Measurements from ENCODE around the gene PCLO.
A peak's percentile ranks its signal among the peaks of the same experiment; 100 is the strongest.

Gene PCLO, protein sequence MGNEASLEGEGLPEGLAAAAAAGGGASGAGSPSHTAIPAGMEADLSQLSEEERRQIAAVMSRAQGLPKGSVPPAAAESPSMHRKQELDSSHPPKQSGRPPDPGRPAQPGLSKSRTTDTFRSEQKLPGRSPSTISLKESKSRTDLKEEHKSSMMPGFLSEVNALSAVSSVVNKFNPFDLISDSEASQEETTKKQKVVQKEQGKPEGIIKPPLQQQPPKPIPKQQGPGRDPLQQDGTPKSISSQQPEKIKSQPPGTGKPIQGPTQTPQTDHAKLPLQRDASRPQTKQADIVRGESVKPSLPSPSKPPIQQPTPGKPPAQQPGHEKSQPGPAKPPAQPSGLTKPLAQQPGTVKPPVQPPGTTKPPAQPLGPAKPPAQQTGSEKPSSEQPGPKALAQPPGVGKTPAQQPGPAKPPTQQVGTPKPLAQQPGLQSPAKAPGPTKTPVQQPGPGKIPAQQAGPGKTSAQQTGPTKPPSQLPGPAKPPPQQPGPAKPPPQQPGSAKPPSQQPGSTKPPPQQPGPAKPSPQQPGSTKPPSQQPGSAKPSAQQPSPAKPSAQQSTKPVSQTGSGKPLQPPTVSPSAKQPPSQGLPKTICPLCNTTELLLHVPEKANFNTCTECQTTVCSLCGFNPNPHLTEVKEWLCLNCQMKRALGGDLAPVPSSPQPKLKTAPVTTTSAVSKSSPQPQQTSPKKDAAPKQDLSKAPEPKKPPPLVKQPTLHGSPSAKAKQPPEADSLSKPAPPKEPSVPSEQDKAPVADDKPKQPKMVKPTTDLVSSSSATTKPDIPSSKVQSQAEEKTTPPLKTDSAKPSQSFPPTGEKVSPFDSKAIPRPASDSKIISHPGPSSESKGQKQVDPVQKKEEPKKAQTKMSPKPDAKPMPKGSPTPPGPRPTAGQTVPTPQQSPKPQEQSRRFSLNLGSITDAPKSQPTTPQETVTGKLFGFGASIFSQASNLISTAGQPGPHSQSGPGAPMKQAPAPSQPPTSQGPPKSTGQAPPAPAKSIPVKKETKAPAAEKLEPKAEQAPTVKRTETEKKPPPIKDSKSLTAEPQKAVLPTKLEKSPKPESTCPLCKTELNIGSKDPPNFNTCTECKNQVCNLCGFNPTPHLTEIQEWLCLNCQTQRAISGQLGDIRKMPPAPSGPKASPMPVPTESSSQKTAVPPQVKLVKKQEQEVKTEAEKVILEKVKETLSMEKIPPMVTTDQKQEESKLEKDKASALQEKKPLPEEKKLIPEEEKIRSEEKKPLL (N-terminal part only)
- 0 reads per million in 3 donors for total RNA-seq

DNA sequence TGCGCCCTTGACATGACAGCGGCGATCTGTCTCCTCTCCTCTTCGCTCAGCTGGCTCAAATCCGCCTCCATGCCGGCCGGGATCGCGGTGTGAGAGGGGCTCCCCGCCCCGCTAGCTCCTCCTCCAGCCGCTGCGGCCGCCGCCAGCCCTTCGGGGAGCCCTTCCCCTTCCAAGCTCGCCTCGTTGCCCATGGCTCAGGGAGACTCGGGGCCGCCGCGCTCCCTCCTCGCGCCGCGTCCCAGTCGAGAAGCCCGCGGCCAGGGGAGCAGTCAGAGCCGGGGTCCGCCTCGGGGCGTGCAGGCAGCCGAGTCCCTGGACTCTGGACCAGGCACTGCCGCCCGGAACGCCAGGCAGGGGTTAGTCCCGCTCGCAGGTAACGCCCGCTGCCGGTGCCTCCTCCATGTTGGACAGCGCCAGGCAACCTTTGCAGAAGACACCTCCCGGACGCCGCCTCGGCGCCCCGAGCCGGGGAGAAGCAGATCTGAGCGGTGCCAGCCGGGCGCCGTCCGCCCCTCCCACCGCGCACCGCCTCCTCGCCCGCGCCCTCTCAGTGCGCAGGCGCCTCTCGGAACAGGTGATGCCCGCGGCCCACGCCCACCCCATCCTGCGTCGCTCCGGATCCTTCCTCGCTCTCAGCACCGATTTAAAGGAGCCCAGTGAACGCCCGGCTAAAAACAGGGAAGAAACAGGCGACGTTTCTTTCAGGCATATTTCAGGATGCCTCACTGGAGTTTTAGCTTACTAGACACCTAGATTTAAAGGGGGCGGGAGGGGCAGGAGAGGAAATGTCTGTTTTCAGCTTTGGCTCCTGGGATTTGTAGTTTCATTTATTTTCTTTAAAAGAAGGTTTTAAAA lies at the start of gene PCLO:
PCLO (minus strand) TSS at position 483 of the 855 bp plus-strand sequence; CDS start at position 191, 292 bp downstream.
- DNase-seq, result peak in 1 of 3 donors; percentile 4
- no peaks in the 10 kb centered on the region for H3K4me1 ChIP-seq (ENCODE audit: control insufficient read depth, insufficient read depth, low read length, poor library complexity, severe bottlenecking)
- H3K36me3 ChIP-seq (ENCODE audit: control insufficient read depth, insufficient read depth, low read length), result no peaks in the 10 kb centered on the region
- H3K9me3 ChIP-seq (ENCODE audit: control insufficient read depth, low read length), result no peaks in the 10 kb centered on the region
- no peak within 1 kb of the TSS for H3K27ac ChIP-seq (ENCODE audit: insufficient read depth, low read length, poor library complexity, severe bottlenecking)
- peak within 1 kb of the TSS; percentile 25 for H3K4me3 ChIP-seq (ENCODE audit: insufficient read depth, low read depth, low read length, poor library complexity, severe bottlenecking)
- H3K27me3 ChIP-seq (replicated peaks; ENCODE audit: control insufficient read depth, insufficient read depth, low read length, poor library complexity, severe bottlenecking), result no peaks in the 10 kb centered on the region

DNA sequence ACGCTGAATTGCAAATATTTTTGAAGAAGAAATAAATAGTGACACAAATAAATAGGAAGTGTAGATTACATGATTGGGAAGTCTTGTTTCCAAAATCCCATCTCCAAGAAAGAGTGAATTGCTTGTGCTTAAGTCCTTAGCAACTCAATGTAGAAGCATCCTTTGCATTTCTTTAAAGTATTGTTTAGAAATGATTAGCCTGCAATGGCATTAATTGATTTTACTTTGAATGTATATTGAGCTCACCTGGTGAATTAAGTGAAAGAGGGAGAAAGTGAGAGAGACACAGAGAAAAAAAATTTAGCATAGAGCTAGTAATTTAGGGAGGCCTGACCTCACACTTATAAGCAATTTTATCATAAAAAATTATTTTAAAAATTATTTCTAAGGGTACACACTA lies 49.0 kb upstream of the PCLO start:
- Histone ChIP-seq H3K27ac (ENCODE audit: insufficient read depth, low read length, poor library complexity, severe bottlenecking) (no peak overlapping the region), H3K27me3 (replicated peaks; ENCODE audit: control insufficient read depth, insufficient read depth, low read length, poor library complexity, severe bottlenecking) (no peaks in the 10 kb centered on the region), H3K4me3 (ENCODE audit: insufficient read depth, low read depth, low read length, poor library complexity, severe bottlenecking) (no peak overlapping the region), H3K36me3 (ENCODE audit: control insufficient read depth, insufficient read depth, low read length) (no peaks in the 10 kb centered on the region), H3K9me3 (ENCODE audit: control insufficient read depth, low read length) (no peaks in the 10 kb centered on the region), H3K4me1 (ENCODE audit: control insufficient read depth, insufficient read depth, low read length, poor library complexity, severe bottlenecking) (no peaks in the 10 kb centered on the region)
- no peak for DNase-seq

DNA sequence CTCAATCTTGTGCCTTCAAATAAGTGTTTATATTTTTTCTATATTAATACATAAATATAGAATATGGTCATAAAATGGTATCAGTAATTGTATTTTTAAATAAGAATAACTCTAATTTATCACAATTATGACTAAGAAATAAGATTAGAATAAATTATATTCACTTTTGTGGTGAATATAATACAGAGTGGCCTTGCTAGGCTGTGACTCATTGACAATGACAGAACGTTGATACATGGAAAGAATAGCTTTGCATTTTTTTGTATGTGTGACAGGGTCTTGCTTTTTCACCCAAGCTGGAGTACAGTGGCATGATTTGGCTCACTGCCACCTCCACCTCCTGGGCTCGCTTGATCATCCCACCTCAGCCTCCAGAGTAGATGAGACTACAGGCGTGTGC lies 47.8 kb upstream of the PCLO start:
- no peak for DNase-seq
- Histone ChIP-seq H3K27me3 (replicated peaks; ENCODE audit: control insufficient read depth, insufficient read depth, low read length, poor library complexity, severe bottlenecking) (no peaks in the 10 kb centered on the region), H3K27ac (ENCODE audit: insufficient read depth, low read length, poor library complexity, severe bottlenecking) (no peak overlapping the region), H3K4me3 (ENCODE audit: insufficient read depth, low read depth, low read length, poor library complexity, severe bottlenecking) (no peak overlapping the region), H3K9me3 (ENCODE audit: control insufficient read depth, low read length) (no peaks in the 10 kb centered on the region), H3K36me3 (ENCODE audit: control insufficient read depth, insufficient read depth, low read length) (no peaks in the 10 kb centered on the region), H3K4me1 (ENCODE audit: control insufficient read depth, insufficient read depth, low read length, poor library complexity, severe bottlenecking) (no peaks in the 10 kb centered on the region)

DNA sequence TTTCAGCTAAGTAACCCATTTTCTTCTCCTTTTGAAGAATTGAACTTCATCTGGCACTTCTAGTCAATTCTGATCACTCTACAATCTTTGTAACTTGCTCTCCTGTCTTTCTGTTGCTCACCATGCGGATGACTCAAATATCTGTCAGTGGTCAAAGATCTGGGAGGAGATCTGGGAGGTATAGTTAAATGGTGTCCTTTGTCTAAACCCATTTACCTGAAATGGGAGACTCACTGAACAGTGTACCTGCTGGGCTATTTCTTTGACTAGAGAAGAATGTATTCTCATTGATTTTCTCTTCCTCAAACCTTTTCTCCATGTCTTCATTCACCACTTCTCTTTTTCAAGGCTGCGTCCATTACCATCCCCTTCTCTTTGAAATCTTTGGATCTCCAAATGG lies 42.0 kb upstream of the PCLO start:
- Histone ChIP-seq H3K36me3 (ENCODE audit: control insufficient read depth, insufficient read depth, low read length) (no peaks in the 10 kb centered on the region), H3K9me3 (ENCODE audit: control insufficient read depth, low read length) (no peaks in the 10 kb centered on the region), H3K4me1 (ENCODE audit: control insufficient read depth, insufficient read depth, low read length, poor library complexity, severe bottlenecking) (no peaks in the 10 kb centered on the region), H3K27ac (ENCODE audit: insufficient read depth, low read length, poor library complexity, severe bottlenecking) (no peak overlapping the region), H3K4me3 (ENCODE audit: insufficient read depth, low read depth, low read length, poor library complexity, severe bottlenecking) (no peak overlapping the region), H3K27me3 (replicated peaks; ENCODE audit: control insufficient read depth, insufficient read depth, low read length, poor library complexity, severe bottlenecking) (no peaks in the 10 kb centered on the region)
- no peak for DNase-seq

DNA sequence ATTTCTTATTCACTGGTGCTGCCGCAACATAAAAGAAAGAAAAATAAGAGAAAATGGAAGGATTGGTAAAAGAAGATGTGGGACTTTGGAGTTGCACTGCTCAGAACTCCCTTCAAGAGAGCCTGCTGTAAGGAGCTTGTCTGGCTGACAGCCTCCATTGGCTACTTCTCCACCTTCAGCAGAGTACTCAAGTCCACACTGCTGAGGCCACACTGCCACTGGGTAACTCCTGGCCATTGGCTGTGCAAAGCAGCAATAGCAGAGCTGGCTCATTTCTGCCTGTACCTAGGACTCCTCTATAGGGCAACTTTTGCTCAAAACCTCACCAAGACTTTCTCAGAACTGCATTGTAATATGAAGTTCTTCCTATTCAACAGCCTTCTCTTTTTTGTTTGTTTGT lies 38.7 kb upstream of the PCLO start:
- H3K9me3 ChIP-seq (ENCODE audit: control insufficient read depth, low read length), result no peaks in the 10 kb centered on the region
- no peaks in the 10 kb centered on the region for H3K4me1 ChIP-seq (ENCODE audit: control insufficient read depth, insufficient read depth, low read length, poor library complexity, severe bottlenecking)
- no peak overlapping the region for H3K27ac ChIP-seq (ENCODE audit: insufficient read depth, low read length, poor library complexity, severe bottlenecking)
- no peaks in the 10 kb centered on the region for H3K27me3 ChIP-seq (replicated peaks; ENCODE audit: control insufficient read depth, insufficient read depth, low read length, poor library complexity, severe bottlenecking)
- no peak for DNase-seq
- H3K4me3 ChIP-seq (ENCODE audit: insufficient read depth, low read depth, low read length, poor library complexity, severe bottlenecking), result no peak overlapping the region
- H3K36me3 ChIP-seq (ENCODE audit: control insufficient read depth, insufficient read depth, low read length), result no peaks in the 10 kb centered on the region

DNA sequence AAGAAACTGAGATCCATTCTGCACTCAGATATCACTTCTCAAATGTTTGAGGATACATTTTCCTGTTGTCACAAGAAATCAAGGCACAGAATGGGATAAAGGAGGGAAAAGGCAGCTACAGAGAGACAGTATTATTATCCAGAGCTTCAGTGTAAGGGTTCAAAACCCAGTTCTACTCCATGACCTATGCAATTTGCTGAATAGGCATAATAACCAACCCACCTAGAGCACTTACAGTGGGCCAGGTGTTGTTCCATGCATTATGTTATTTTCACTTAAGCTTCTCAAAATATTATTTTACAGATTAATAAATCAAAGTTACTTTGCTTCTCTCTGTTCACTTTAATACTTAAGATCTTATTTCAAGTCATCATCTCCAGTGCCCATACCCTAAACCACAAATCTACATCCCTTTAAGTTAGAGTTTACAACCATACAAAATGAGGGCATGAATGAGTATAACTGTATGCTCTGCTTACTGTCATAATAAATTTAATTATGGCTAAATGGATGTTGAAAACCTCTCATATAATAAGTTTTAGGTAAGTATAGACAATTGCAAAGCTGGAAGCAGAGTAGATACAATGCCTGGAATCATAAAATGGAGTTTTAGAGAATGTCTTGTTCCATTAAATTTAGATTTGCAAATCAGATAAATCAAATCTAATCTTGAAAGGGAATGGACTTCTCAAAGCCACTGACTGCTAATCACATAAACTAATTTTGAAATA lies 28.1 kb upstream of the PCLO start:
- no peaks in the 10 kb centered on the region for H3K27me3 ChIP-seq (replicated peaks; ENCODE audit: control insufficient read depth, insufficient read depth, low read length, poor library complexity, severe bottlenecking)
- no peaks in the 10 kb centered on the region for H3K4me1 ChIP-seq (ENCODE audit: control insufficient read depth, insufficient read depth, low read length, poor library complexity, severe bottlenecking)
- H3K9me3 ChIP-seq (ENCODE audit: control insufficient read depth, low read length), result no peaks in the 10 kb centered on the region
- no peaks in the 10 kb centered on the region for H3K36me3 ChIP-seq (ENCODE audit: control insufficient read depth, insufficient read depth, low read length)
- H3K27ac ChIP-seq (ENCODE audit: insufficient read depth, low read length, poor library complexity, severe bottlenecking), result no peak overlapping the region
- H3K4me3 ChIP-seq (ENCODE audit: insufficient read depth, low read depth, low read length, poor library complexity, severe bottlenecking), result no peak overlapping the region
- no peak for DNase-seq

DNA sequence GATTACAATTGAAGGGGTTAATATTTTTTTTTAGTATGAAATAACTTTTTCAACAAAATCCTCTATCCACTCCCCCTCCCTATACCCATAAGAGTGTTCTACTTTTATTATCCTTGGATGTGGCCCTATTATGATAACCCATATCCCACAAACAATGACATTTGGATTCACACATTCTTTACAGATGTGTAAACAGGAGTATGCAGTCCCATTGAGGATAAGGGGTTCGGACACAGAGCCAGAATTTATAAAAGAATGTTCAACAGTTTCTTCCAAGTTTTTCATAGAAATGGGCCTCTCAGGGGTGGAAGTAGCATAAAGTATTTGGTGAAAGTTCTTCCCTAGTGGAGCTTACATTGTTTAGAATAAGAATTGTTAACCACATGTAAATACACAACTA lies 16.1 kb upstream of the PCLO start:
- Histone ChIP-seq H3K27ac (ENCODE audit: insufficient read depth, low read length, poor library complexity, severe bottlenecking) (no peak overlapping the region), H3K4me3 (ENCODE audit: insufficient read depth, low read depth, low read length, poor library complexity, severe bottlenecking) (no peak overlapping the region), H3K36me3 (ENCODE audit: control insufficient read depth, insufficient read depth, low read length) (no peaks in the 10 kb centered on the region), H3K27me3 (replicated peaks; ENCODE audit: control insufficient read depth, insufficient read depth, low read length, poor library complexity, severe bottlenecking) (no peaks in the 10 kb centered on the region), H3K4me1 (ENCODE audit: control insufficient read depth, insufficient read depth, low read length, poor library complexity, severe bottlenecking) (no peaks in the 10 kb centered on the region), H3K9me3 (ENCODE audit: control insufficient read depth, low read length) (no peaks in the 10 kb centered on the region)
- no peak for DNase-seq

DNA sequence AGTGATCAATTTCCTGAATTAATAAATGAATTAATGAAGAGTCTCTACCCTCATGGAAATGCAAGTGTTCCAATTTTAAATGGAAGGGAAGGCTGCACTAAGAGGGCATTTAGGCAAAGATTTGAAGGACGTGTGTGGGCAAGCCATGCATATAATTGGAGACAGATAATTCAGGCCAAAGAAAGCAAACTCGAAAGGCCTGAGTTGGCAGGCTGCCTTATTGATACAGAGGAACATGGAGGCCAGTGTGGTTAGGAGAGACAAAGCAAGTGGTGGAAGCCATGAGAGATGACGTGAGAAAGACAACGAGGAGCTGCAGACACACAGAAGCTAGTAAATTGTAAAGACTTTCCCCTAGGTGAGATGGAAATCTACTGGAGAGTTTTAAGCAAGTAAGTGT lies 15.4 kb upstream of the PCLO start:
- no peak for DNase-seq
- Histone ChIP-seq H3K4me3 (ENCODE audit: insufficient read depth, low read depth, low read length, poor library complexity, severe bottlenecking) (no peak overlapping the region), H3K36me3 (ENCODE audit: control insufficient read depth, insufficient read depth, low read length) (no peaks in the 10 kb centered on the region), H3K9me3 (ENCODE audit: control insufficient read depth, low read length) (no peaks in the 10 kb centered on the region), H3K4me1 (ENCODE audit: control insufficient read depth, insufficient read depth, low read length, poor library complexity, severe bottlenecking) (no peaks in the 10 kb centered on the region), H3K27ac (ENCODE audit: insufficient read depth, low read length, poor library complexity, severe bottlenecking) (no peak overlapping the region), H3K27me3 (replicated peaks; ENCODE audit: control insufficient read depth, insufficient read depth, low read length, poor library complexity, severe bottlenecking) (no peaks in the 10 kb centered on the region)

DNA sequence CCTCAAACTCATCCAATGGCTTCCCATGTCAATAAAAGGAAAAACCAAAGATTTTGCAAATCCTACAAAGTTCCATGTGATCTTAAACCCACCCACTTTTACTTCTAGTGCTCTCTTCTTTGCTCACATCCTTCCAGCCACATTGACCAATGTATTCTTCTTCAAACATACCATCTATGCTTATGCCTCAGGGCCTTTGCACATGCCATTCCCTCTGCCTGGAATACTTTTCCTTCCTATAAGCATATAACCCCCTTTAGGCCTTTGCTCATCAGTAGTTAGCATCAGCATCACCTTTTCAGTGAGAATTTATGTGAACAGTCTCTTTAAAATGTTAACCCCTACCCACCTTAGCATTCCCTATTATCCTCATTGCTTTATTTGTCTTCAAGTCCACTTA lies 11.0 kb upstream of the PCLO start:
- no peak overlapping the region for H3K27ac ChIP-seq (ENCODE audit: insufficient read depth, low read length, poor library complexity, severe bottlenecking)
- H3K9me3 ChIP-seq (ENCODE audit: control insufficient read depth, low read length), result no peaks in the 10 kb centered on the region
- H3K36me3 ChIP-seq (ENCODE audit: control insufficient read depth, insufficient read depth, low read length), result no peaks in the 10 kb centered on the region
- H3K27me3 ChIP-seq (replicated peaks; ENCODE audit: control insufficient read depth, insufficient read depth, low read length, poor library complexity, severe bottlenecking), result no peaks in the 10 kb centered on the region
- no peak for DNase-seq
- no peak overlapping the region for H3K4me3 ChIP-seq (ENCODE audit: insufficient read depth, low read depth, low read length, poor library complexity, severe bottlenecking)
- no peaks in the 10 kb centered on the region for H3K4me1 ChIP-seq (ENCODE audit: control insufficient read depth, insufficient read depth, low read length, poor library complexity, severe bottlenecking)
